Right atrium auricular region (tissue), 2 donors: ENCODE data around the gene FAM184A. TPM values are rescaled to one million over a fixed set of nuclear protein-coding genes. Genes with fewer than 3 reads are reported as not detected.
"Not testable (repeated sequence)": the region's sequence is repeated elsewhere in the genome, so short reads cannot be mapped to it uniquely, and the experiment has no call there.

ENCODE experiments used
- DNase-seq: peaks from one replicate; pipeline ENCODE4 v3.0.0-alpha.2; 2019; ENCODE audit warnings: low spot score
- H3K27ac ChIP-seq, 2 donors: fragments of 200-600 bp; sonication (generic); 1 replicate in 1 of 2; 2 replicates in 1 of 2; pipeline ENCODE4 v1.5.1; 2016 to 2019
- H3K27me3 ChIP-seq, 2 donors: fragments of 200-600 bp; sonication (generic); one replicate each; pipeline versions ENCODE4 v1.5.1 to v1.6.0; 2017 to 2019
- H3K36me3 ChIP-seq: fragments of 200-600 bp; sonication (generic); one replicate; pipeline ENCODE4 v1.5.1; 2016
- H3K4me1 ChIP-seq, 2 donors: fragments of 200-600 bp; sonication (generic); one replicate each; pipeline versions ENCODE4 v1.5.1 to v1.6.0; 2017 to 2019
- H3K4me3 ChIP-seq, 2 donors: fragments of 200-600 bp; sonication (generic); 1 replicate in 1 of 2; 2 replicates in 1 of 2; pipeline ENCODE4 v1.5.1; 2017 to 2019; ENCODE audit warnings: mild to moderate bottlenecking in 1 of 2, moderate library complexity in 1 of 2
- H3K9me3 ChIP-seq, 2 donors: fragments of 200-600 bp; sonication (generic); one replicate each; pipeline ENCODE4 v1.5.1; 2019
- CTCF ChIP-seq, 2 donors: fragments of 200-600 bp; sonication (generic); IDR thresholded peaks; one replicate each; pipeline ENCODE4 v1.5.1; 2019; ENCODE audit warnings: antibody characterized with exemption in 2 of 2
- total RNA-seq, 2 donors: library from RNA; depleted of rRNA; stranded (reverse); fragments of >200 nt; gene quantifications; one replicate each; pipeline ENCODE4 v1.1.0, GENCODE V29; 2016

Gene FAM184A
- total RNA-seq, 2 donors from 2014 or later, result 1.3 to 2.2 TPM

- no peak for DNase-seq
- no peaks in the 10 kb centered on the region for H3K27me3 ChIP-seq
Observed at GRCh38 chr6:119124079-119124824, 45.8 kb upstream of the FAM184A start.

GRCh38 chr6:119122336-119122735, 43.9 kb upstream of the FAM184A start:
- Histone ChIP-seq H3K27ac (no peak overlapping the region), H3K4me3 (no peak overlapping the region), H3K4me1 (no peaks in the 10 kb centered on the region), H3K36me3 (no peaks in the 10 kb centered on the region), H3K27me3 (no peaks in the 10 kb centered on the region), H3K9me3 (no peaks in the 10 kb centered on the region)
- DNase-seq, result no peak
- no peak for TF ChIP-seq CTCF (IDR thresholded peaks at IDR 0.05)

More at GRCh38 chr6:119124079-119124824, 45.8 kb upstream of the FAM184A start:
- H3K4me3 ChIP-seq, result no peak overlapping the region
- H3K4me1 ChIP-seq, result no peaks in the 10 kb centered on the region
- no peaks in the 10 kb centered on the region for H3K9me3 ChIP-seq
- TF ChIP-seq CTCF (IDR thresholded peaks at IDR 0.05), result no peak
- H3K36me3 ChIP-seq, result no peaks in the 10 kb centered on the region
- H3K27ac ChIP-seq, result no peak overlapping the region

- H3K4me3 ChIP-seq, result no peak overlapping the region
Observed at GRCh38 chr6:119121367-119121766, 42.9 kb upstream of the FAM184A start.

GRCh38 chr6:119119989-119120388, 41.5 kb upstream of the FAM184A start:
- H3K9me3 ChIP-seq, result no peaks in the 10 kb centered on the region
- no peaks in the 10 kb centered on the region for H3K36me3 ChIP-seq
- no peaks in the 10 kb centered on the region for H3K4me1 ChIP-seq
- TF ChIP-seq CTCF (IDR thresholded peaks at IDR 0.05), result no peak
- H3K27me3 ChIP-seq, result no peaks in the 10 kb centered on the region
- H3K27ac ChIP-seq, result no peak overlapping the region
- no peak for DNase-seq
- no peak overlapping the region for H3K4me3 ChIP-seq

More at GRCh38 chr6:119121367-119121766, 42.9 kb upstream of the FAM184A start:
- Histone ChIP-seq H3K27ac (no peak overlapping the region), H3K27me3 (no peaks in the 10 kb centered on the region), H3K36me3 (no peaks in the 10 kb centered on the region), H3K9me3 (no peaks in the 10 kb centered on the region), H3K4me1 (no peaks in the 10 kb centered on the region)
- DNase-seq, result no peak
- no peak for TF ChIP-seq CTCF (IDR thresholded peaks at IDR 0.05)

- H3K9me3 ChIP-seq, H3K36me3 ChIP-seq, H3K4me3 ChIP-seq, H3K4me1 ChIP-seq, H3K27ac ChIP-seq, H3K27me3 ChIP-seq, DNase-seq: not testable (repeated sequence)
Observed at GRCh38 chr6:119119062-119119461, 40.6 kb upstream of the FAM184A start.

GRCh38 chr6:119116712-119117281, 38.3 kb upstream of the FAM184A start:
- no peak for TF ChIP-seq CTCF (IDR thresholded peaks at IDR 0.05)
- H3K27me3 ChIP-seq, result no peaks in the 10 kb centered on the region
- no peaks in the 10 kb centered on the region for H3K4me1 ChIP-seq
- no peaks in the 10 kb centered on the region for H3K9me3 ChIP-seq
- no peak overlapping the region for H3K4me3 ChIP-seq
- no peaks in the 10 kb centered on the region for H3K36me3 ChIP-seq
- no peak for DNase-seq
- no peak overlapping the region for H3K27ac ChIP-seq
